ENCODE measurements around the gene COQ7. TPM values are rescaled to one million over a fixed set of nuclear protein-coding genes. Genes with fewer than 3 reads are reported as not detected.

The COQ7 gene
- total RNA-seq, 1 donor from 2014 or later = 15.5 TPM

GRCh38 chr16:19086322-19087199, 19.1 kb downstream of the COQ7 start:
- TF ChIP-seq CTCF (IDR thresholded peaks at IDR 0.05; ENCODE audit: insufficient read depth, low read length, severe bottlenecking) = peak; percentile 98
- DNase-seq (ENCODE audit: low read depth) = peak; percentile 62
- Histone ChIP-seq H3K27me3 (ENCODE audit: control insufficient read depth, insufficient read depth, low read length) (no peaks in the 10 kb centered on the region), H3K4me3 (ENCODE audit: low read depth, low read length) (peak overlapping the region; percentile 19), H3K36me3 (ENCODE audit: control insufficient read depth, insufficient read depth, low read length) (no peaks in the 10 kb centered on the region)
- FAIRE-seq = no peak

GRCh38 chr16:19088341-19088916, 21.0 kb downstream of the COQ7 start:
- Histone ChIP-seq H3K36me3 (ENCODE audit: control insufficient read depth, insufficient read depth, low read length) (no peaks in the 10 kb centered on the region), H3K27me3 (ENCODE audit: control insufficient read depth, insufficient read depth, low read length) (no peaks in the 10 kb centered on the region), H3K4me3 (ENCODE audit: low read depth, low read length) (no peak overlapping the region)
- TF ChIP-seq CTCF (IDR thresholded peaks at IDR 0.05; ENCODE audit: insufficient read depth, low read length, severe bottlenecking) = no peak
- no peak for FAIRE-seq
- DNase-seq (ENCODE audit: low read depth) = no peak

- no peaks in the 10 kb centered on the region for H3K27me3 ChIP-seq (ENCODE audit: control insufficient read depth, insufficient read depth, low read length)
- no peak for DNase-seq (ENCODE audit: low read depth)
- no peaks in the 10 kb centered on the region for H3K36me3 ChIP-seq (ENCODE audit: control insufficient read depth, insufficient read depth, low read length)
- no peak for TF ChIP-seq CTCF (IDR thresholded peaks at IDR 0.05; ENCODE audit: insufficient read depth, low read length, severe bottlenecking)
- no peak overlapping the region for H3K4me3 ChIP-seq (ENCODE audit: low read depth, low read length)
- no peak for FAIRE-seq
These were observed 22.1 kb downstream of the COQ7 start for GRCh38 chr16:19089410-19089955.

- Histone ChIP-seq H3K4me3 (ENCODE audit: low read depth, low read length) (no peak overlapping the region), H3K36me3 (ENCODE audit: control insufficient read depth, insufficient read depth, low read length) (no peaks in the 10 kb centered on the region), H3K27me3 (ENCODE audit: control insufficient read depth, insufficient read depth, low read length) (no peaks in the 10 kb centered on the region)
- TF ChIP-seq CTCF (IDR thresholded peaks at IDR 0.05; ENCODE audit: insufficient read depth, low read length, severe bottlenecking) = no peak
- DNase-seq (ENCODE audit: low read depth) = no peak
- no peak for FAIRE-seq
These were observed 23.5 kb downstream of the COQ7 start for GRCh38 chr16:19090916-19091315.

- DNase-seq (ENCODE audit: low read depth) (no peak), FAIRE-seq (no peak)
- Histone ChIP-seq H3K27me3 (ENCODE audit: control insufficient read depth, insufficient read depth, low read length) (no peaks in the 10 kb centered on the region), H3K4me3 (ENCODE audit: low read depth, low read length) (no peak overlapping the region), H3K36me3 (ENCODE audit: control insufficient read depth, insufficient read depth, low read length) (no peaks in the 10 kb centered on the region)
- no peak for TF ChIP-seq CTCF (IDR thresholded peaks at IDR 0.05; ENCODE audit: insufficient read depth, low read length, severe bottlenecking)
These were observed 25.4 kb downstream of the COQ7 start for GRCh38 chr16:19092653-19093410.
